OCI-LY7 (cell line): ENCODE results near the gene C17orf67. TPM values are rescaled to one million over a fixed set of nuclear protein-coding genes. Genes with fewer than 3 reads are reported as not detected.

ENCODE experiments used
- BruUV-seq: library from RNA; stranded (reverse); fragments of 400-500 nt; replicated peaks from 2 replicates; lab custom pipeline; 2021; lab: Mats Ljungman, UMichigan
- CTCF ChIA-PET: fragments of 300-600 bp; sonication (Branson Sonifier 250); formaldehyde crosslinking; loops from one replicate; lab custom pipeline; 2022; ENCODE audit warnings: antibody characterized with exemption; ENCODE audit not compliant: unreplicated experiment; lab: Charles Lee
- POLR2A ChIA-PET: fragments of 300-600 bp; sonication (Branson Sonifier 250); formaldehyde crosslinking; loops from one replicate; lab custom pipeline; 2022; ENCODE audit warnings: antibody characterized with exemption; lab: Charles Lee
- DNase-seq: peaks from one replicate; pipeline ENCODE4 v3.0.0-alpha.2; 2015; ENCODE audit warnings: low spot score
- H2AFZ ChIP-seq: fragments of 200-600 bp; sonication (generic), shearing (Covaris generic); 2 replicates; pipeline ENCODE4 v1.6.1; 2014; ENCODE audit warnings: mild to moderate bottlenecking, antibody characterized with exemption, low read length, moderate library complexity
- H3K27ac ChIP-seq: fragments of 200-600 bp; sonication (generic); 2 replicates; pipeline ENCODE4 v1.5.1; 2014; ENCODE audit warnings: mixed run types, low read depth, mild to moderate bottlenecking, moderate library complexity, low read length, inconsistent platforms; ENCODE audit not compliant: poor library complexity, severe bottlenecking
- H3K36me3 ChIP-seq: fragments of 200-600 bp; sonication (generic); 2 replicates; pipeline ENCODE4 v1.6.1; 2014; ENCODE audit warnings: mild to moderate bottlenecking, antibody characterized with exemption, low read length, moderate library complexity, mixed read lengths; ENCODE audit not compliant: insufficient read depth
- H3K4me1 ChIP-seq: fragments of 200-600 bp; sonication (generic); 2 replicates; pipeline ENCODE4 v1.5.1; 2014; ENCODE audit warnings: mild to moderate bottlenecking, low read length; ENCODE audit not compliant: insufficient read depth, poor library complexity, severe bottlenecking
- H3K4me2 ChIP-seq: fragments of 200-600 bp; sonication (generic); 2 replicates; pipeline ENCODE4 v1.6.1; 2014; ENCODE audit warnings: mild to moderate bottlenecking, low read length
- H3K4me3 ChIP-seq: fragments of 200-600 bp; sonication (generic); 2 replicates; pipeline ENCODE4 v1.5.1; 2014; ENCODE audit warnings: mild to moderate bottlenecking, low read depth, low read length; ENCODE audit not compliant: poor library complexity, severe bottlenecking
- H3K79me2 ChIP-seq: fragments of 200-600 bp; sonication (generic); 2 replicates; pipeline ENCODE4 v1.6.1; 2016; ENCODE audit warnings: low read depth, mild to moderate bottlenecking, low read length, moderate library complexity, mixed read lengths; ENCODE audit not compliant: insufficient read depth
- H3K9me2 ChIP-seq: fragments of 200-600 bp; sonication (generic); 2 replicates; pipeline ENCODE4 v1.6.1; 2016; ENCODE audit warnings: mild to moderate bottlenecking, low read length, mixed read lengths; ENCODE audit not compliant: insufficient read depth
- H3K9me3 ChIP-seq: fragments of 200-600 bp; sonication (generic); 2 replicates; pipeline ENCODE4 v1.6.1; 2014; ENCODE audit warnings: mild to moderate bottlenecking, mixed run types, low read length, mixed read lengths
- H4K20me1 ChIP-seq: fragments of 200-600 bp; sonication (generic); 2 replicates; pipeline ENCODE4 v1.6.1; 2014; ENCODE audit warnings: mild to moderate bottlenecking, antibody characterized with exemption, low read length, moderate library complexity, mixed read lengths; ENCODE audit not compliant: insufficient read depth
- EZH2phosphoT487 ChIP-seq: fragments of 200-600 bp; sonication (generic); IDR thresholded peaks from 2 replicates; pipeline ENCODE4 v1.6.1; 2018; ENCODE audit warnings: low read depth, borderline replicate concordance, mild to moderate bottlenecking, mixed run types, antibody characterized with exemption, low read length, moderate library complexity, mixed read lengths
- intact Hi-C: fragments of 100-400 bp; cut with micrococcal nuclease; formaldehyde crosslinking; loops from one replicate; pipeline ENCODE4 v1.10.0; 2022; ENCODE audit not compliant: unreplicated experiment
- total RNA-seq, 2 experiments: library from RNA; depleted of rRNA in 1 of 2; stranded (reverse); fragments of >200 nt in 1 of 2; shearing (Covaris generic) in 1 of 2; gene quantifications; 2 replicates each; pipeline ENCODE4 v1.2.3, GENCODE V29; 2014 to 2022
- TF ChIP-seq, protein P1 (sequence below): fragments of 200-600 bp; sonication (generic); conservative IDR thresholded peaks from 2 replicates; pipeline ENCODE4 v1.5.1; 2014; ENCODE audit warnings: mild to moderate bottlenecking, antibody characterized with exemption, low read length, moderate library complexity, mixed read lengths

The C17orf67 gene
- total RNA-seq, 2 experiments from 2014 or later: 5.2 to 5.4 TPM

DNA sequence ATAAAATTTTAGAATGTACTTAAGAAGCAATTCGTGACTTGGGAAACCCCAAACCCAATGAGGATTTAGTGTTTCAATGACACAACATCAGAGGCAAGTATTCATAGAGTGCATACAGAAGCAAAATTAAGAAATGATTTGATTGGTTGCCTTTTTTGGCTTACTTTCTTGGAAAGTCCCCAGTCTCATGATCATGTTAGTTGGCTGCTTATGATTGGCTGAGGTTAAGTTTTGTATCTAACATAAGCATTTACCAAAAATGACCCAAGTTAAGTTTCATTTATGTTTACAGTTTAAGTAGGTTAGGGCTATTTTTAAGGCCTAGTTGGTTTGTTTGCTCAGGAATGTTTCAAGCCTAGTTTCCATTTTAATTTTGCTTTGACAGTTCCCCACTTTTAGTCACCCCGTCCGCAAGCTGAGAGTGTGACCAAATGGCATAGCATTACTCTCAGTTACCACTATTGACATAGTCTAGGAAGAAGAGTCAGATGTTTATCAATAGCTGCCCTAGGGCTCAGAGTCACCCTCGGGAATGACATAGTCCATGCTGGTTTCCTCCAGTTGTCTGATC, 36.4 kb upstream of the C17orf67 start:
- Histone ChIP-seq H2AFZ (no peak overlapping the region), H3K79me2 (no peaks in the 10 kb centered on the region), H3K4me2 (no peak overlapping the region), H3K4me1 (no peaks in the 10 kb centered on the region), H3K36me3 (no peaks in the 10 kb centered on the region), H3K4me3 (no peak overlapping the region), H3K27ac (no peak overlapping the region), H3K9me2 (no peaks in the 10 kb centered on the region), H4K20me1 (no peaks in the 10 kb centered on the region), H3K9me3 (no peaks in the 10 kb centered on the region)
- DNase-seq: no peak
- intact Hi-C loops: no loop called here
- ChIA-PET CTCF (no interaction called here), POLR2A (interaction anchor here (0.8 to 1.3 kb wide), 2 partner anchors 12 to 46 kb away, joined by 3 to 4 read pairs; no protein-coding TSS in a partner anchor)
- BruUV-seq: no TSS peak
- no peak for TF ChIP-seq EZH2phosphoT487
- TF ChIP-seq, protein P1, sequence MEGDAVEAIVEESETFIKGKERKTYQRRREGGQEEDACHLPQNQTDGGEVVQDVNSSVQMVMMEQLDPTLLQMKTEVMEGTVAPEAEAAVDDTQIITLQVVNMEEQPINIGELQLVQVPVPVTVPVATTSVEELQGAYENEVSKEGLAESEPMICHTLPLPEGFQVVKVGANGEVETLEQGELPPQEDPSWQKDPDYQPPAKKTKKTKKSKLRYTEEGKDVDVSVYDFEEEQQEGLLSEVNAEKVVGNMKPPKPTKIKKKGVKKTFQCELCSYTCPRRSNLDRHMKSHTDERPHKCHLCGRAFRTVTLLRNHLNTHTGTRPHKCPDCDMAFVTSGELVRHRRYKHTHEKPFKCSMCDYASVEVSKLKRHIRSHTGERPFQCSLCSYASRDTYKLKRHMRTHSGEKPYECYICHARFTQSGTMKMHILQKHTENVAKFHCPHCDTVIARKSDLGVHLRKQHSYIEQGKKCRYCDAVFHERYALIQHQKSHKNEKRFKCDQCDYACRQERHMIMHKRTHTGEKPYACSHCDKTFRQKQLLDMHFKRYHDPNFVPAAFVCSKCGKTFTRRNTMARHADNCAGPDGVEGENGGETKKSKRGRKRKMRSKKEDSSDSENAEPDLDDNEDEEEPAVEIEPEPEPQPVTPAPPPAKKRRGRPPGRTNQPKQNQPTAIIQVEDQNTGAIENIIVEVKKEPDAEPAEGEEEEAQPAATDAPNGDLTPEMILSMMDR: no peak

DNA sequence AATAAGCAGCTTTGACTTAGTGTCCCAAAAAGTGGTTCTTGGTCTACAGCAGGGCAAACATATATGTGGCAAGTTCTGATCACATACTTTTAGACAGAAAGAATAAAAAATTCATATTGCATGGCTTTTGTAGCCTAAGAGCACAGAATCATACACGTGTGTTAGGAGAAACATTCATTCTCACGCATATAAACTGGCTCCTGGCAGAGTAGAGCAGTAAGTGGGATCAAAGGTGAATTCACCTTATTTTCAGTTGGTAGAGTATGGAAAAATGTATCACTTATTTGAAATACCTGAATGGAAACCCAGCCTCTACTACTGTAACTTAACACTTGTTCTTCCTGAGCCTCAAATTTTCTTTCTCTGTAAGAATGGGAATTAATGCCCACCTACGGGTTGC, 35.0 kb upstream of the C17orf67 start:
- TF ChIP-seq, protein P1: no peak
- no peak for TF ChIP-seq EZH2phosphoT487
- no peaks in the 10 kb centered on the region for H3K9me2 ChIP-seq
- no peak overlapping the region for H3K27ac ChIP-seq
- H3K4me2 ChIP-seq: no peak overlapping the region
- intact Hi-C loops: no loop called here
- H3K79me2 ChIP-seq: no peaks in the 10 kb centered on the region
- no peak for DNase-seq
- H3K4me3 ChIP-seq: no peak overlapping the region
- no peaks in the 10 kb centered on the region for H3K4me1 ChIP-seq
- no peaks in the 10 kb centered on the region for H4K20me1 ChIP-seq
- peaks cover 6% of the 10 kb centered on the region; the same call in 1 of the 2 replicates for H3K36me3 ChIP-seq
- no TSS peak for BruUV-seq
- POLR2A ChIA-PET: interaction anchor here (1.1 to 1.3 kb wide), 2 partner anchors 26 to 44 kb away, joined by 3 to 4 read pairs; no protein-coding TSS in a partner anchor
- no peaks in the 10 kb centered on the region for H3K9me3 ChIP-seq
- CTCF ChIA-PET: no interaction called here
- H2AFZ ChIP-seq: no peak overlapping the region

DNA sequence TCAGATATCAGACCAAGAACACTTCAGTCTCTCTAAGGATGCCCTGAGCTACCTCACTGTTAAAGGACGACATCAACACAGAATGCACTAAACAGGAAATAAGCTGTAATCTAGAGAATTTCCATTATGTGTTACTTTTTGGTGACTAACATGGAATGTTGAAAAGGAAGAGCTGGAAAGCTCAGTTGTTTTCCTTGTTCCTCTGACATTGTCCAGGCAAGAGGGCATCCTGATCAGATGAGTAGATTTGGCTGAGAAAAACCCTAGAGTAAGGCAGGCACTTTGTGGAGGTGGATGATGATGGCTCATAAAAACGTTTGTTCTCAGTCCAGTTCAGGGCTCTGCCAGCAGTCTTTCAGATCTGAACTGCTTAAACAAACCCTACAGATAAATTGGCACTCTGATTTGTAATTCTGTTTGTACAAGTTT, 34.2 kb upstream of the C17orf67 start:
- ChIA-PET POLR2A (no interaction called here), CTCF (no interaction called here)
- Histone ChIP-seq H3K79me2 (no peaks in the 10 kb centered on the region), H2AFZ (no peak overlapping the region), H3K27ac (no peak overlapping the region), H3K9me3 (no peaks in the 10 kb centered on the region), H3K4me2 (no peak overlapping the region), H4K20me1 (no peaks in the 10 kb centered on the region), H3K4me3 (no peak overlapping the region), H3K36me3 (peaks cover 12% of the 10 kb centered on the region; the same call in 1 of the 2 replicates), H3K9me2 (no peaks in the 10 kb centered on the region), H3K4me1 (no peaks in the 10 kb centered on the region)
- no peak for DNase-seq
- intact Hi-C loops: no loop called here
- no TSS peak for BruUV-seq
- TF ChIP-seq EZH2phosphoT487: no peak
- TF ChIP-seq, protein P1: no peak
